Body of pancreas (tissue), 4 donors: ENCODE measurements around the gene OR1E1. TPM values are rescaled to one million over a fixed set of nuclear protein-coding genes. Genes with fewer than 3 reads are reported as not detected.
"Not testable (repeated sequence)": the region's sequence is repeated elsewhere in the genome, so short reads cannot be mapped to it uniquely, and the experiment has no call there.

Experiments
- ATAC-seq: fragments of 150-250 bp; one replicate; pipeline ENCODE4 v1.9.1; 2016
- DNase-seq, 4 donors: peaks; one replicate each; pipeline ENCODE4 v3.0.0-alpha.2; 2019
- H3K27ac ChIP-seq, 4 donors: fragments of 200-600 bp; sonication (generic); 1 replicate in 3 of 4; 2 replicates in 1 of 4; pipeline versions ENCODE4 v1.5.1 to v1.6.1; 2016 to 2019; ENCODE audit warnings: mild to moderate bottlenecking in 1 of 4, mixed read lengths in 1 of 4, moderate library complexity in 1 of 4
- H3K27me3 ChIP-seq, 2 donors: fragments of 200-600 bp; sonication (generic); one replicate each; pipeline ENCODE4 v1.6.0; 2016; ENCODE audit warnings: mild to moderate bottlenecking in 1 of 2
- H3K36me3 ChIP-seq, 2 donors: fragments of 200-600 bp; sonication (generic); replicated peaks in 1 of 2; 2 replicates each; pipeline ENCODE4 v1.5.1; 2016; ENCODE audit warnings: low read depth in 2 of 2; ENCODE audit not compliant: insufficient read depth in 1 of 2
- H3K4me1 ChIP-seq: fragments of 200-600 bp; sonication (generic); one replicate; pipeline ENCODE4 v1.6.0; 2016
- H3K4me3 ChIP-seq, 2 donors: fragments of 200-600 bp; sonication (generic); 1 replicate in 1 of 2; 2 replicates in 1 of 2; pipeline ENCODE4 v1.5.1; 2016 to 2019
- H3K9me3 ChIP-seq, 3 donors: fragments of 200-600 bp; sonication (generic); 1 replicate in 2 of 3; 2 replicates in 1 of 3; pipeline ENCODE4 v1.5.1; 2016
- CTCF ChIP-seq, 7 experiments: fragments of 450-650 bp in 4 of 7; fragments of 200-600 bp in 3 of 7; sonication (generic) in 3 of 7; IDR thresholded peaks; one replicate each; pipeline ENCODE4 v1.5.1; 2016 to 2019; ENCODE audit warnings: antibody characterized with exemption in 7 of 7
- POLR2A ChIP-seq, 3 donors: fragments of 450-650 bp; IDR thresholded peaks; one replicate each; pipeline ENCODE4 v1.6.1; 2016; ENCODE audit warnings: antibody characterized with exemption in 3 of 3, mild to moderate bottlenecking in 2 of 3
- whole genome bisulfite sequencing, 2 donors: methylation state at CpG; one replicate each; pipeline ENCODE4 v1.1.5; 2017; 5-methylcytosine and 5-hydroxymethylcytosine counted together
- intact Hi-C: fragments of 100-400 bp; cut with DNase I; formaldehyde crosslinking; loops from one replicate; pipeline ENCODE4 v1.15.1; 2023
- total RNA-seq, 2 donors: library from RNA; depleted of rRNA; stranded (reverse); fragments of >200 nt; gene quantifications; one replicate each; pipeline ENCODE4 v1.1.0, GENCODE V29; 2016

Gene OR1E1
- not detected for total RNA-seq

- H3K4me3 ChIP-seq: no peak within 1 kb of the TSS
- intact Hi-C loops: no loop called here
Observed at GRCh38 chr17:3398310-3398709, at the start of gene OR1E1. TSS of gene OR1E1 (minus strand) at chr17:3398410. CDS start at chr17:3398410, 0 bp downstream.

GRCh38 chr17:3447625-3448024 lies 49.4 kb upstream of the OR1E1 start:
- WGBS, 2 donors: 70 to 77% methylated on average over 2 of the region's 2 CpGs
- ATAC-seq (no peak), DNase-seq (no peak)
- H3K9me3 ChIP-seq: no peaks in the 10 kb centered on the region
- no peaks in the 10 kb centered on the region for H3K36me3 ChIP-seq
- no peak overlapping the region for H3K4me3 ChIP-seq
- peaks cover 6% of the 10 kb centered on the region for H3K4me1 ChIP-seq
- H3K27me3 ChIP-seq: no peaks in the 10 kb centered on the region
- H3K27ac ChIP-seq: no peak overlapping the region
- no peak for TF ChIP-seq CTCF (IDR thresholded peaks at IDR 0.05)
- TF ChIP-seq POLR2A (IDR thresholded peaks at IDR 0.05): no peak
- intact Hi-C loops: no loop called here

More at GRCh38 chr17:3398310-3398709, at the start of gene OR1E1:
- no peaks in the 10 kb centered on the region for H3K4me1 ChIP-seq
- no peak for DNase-seq
- TF ChIP-seq CTCF (IDR thresholded peaks at IDR 0.05) (no peak), POLR2A (IDR thresholded peaks at IDR 0.05) (no peak)
- H3K27me3 ChIP-seq: no peaks in the 10 kb centered on the region
- H3K27ac ChIP-seq: no peak within 1 kb of the TSS
- H3K9me3 ChIP-seq: no peaks in the 10 kb centered on the region
- WGBS, 2 donors: 75 to 83% methylated on average over 1 of the region's 1 CpG
- no peak for ATAC-seq
- H3K36me3 ChIP-seq: no peaks in the 10 kb centered on the region

GRCh38 chr17:3440451-3440850 lies 42.2 kb upstream of the OR1E1 start:
- H3K27ac ChIP-seq: no peak overlapping the region
- H3K36me3 ChIP-seq: no peaks in the 10 kb centered on the region
- DNase-seq (no peak), ATAC-seq (no peak)
- no peaks in the 10 kb centered on the region for H3K9me3 ChIP-seq
- no peaks in the 10 kb centered on the region for H3K4me1 ChIP-seq
- no peak for TF ChIP-seq POLR2A (IDR thresholded peaks at IDR 0.05)
- TF ChIP-seq CTCF (IDR thresholded peaks at IDR 0.05): no peak
- 65 to 74% methylated on average over 2 of the region's 2 CpGs for WGBS, 2 donors
- intact Hi-C loops: no loop called here
- H3K27me3 ChIP-seq: no peaks in the 10 kb centered on the region
- no peak overlapping the region for H3K4me3 ChIP-seq

- no peak for TF ChIP-seq CTCF (IDR thresholded peaks at IDR 0.05)
- no peak for TF ChIP-seq POLR2A (IDR thresholded peaks at IDR 0.05)
- no peaks in the 10 kb centered on the region for H3K9me3 ChIP-seq
- intact Hi-C loops: no loop called here
- no peaks in the 10 kb centered on the region for H3K36me3 ChIP-seq
- WGBS, 2 donors: 73 to 74% methylated on average over 1 of the region's 1 CpG
- no peak overlapping the region for H3K27ac ChIP-seq
- DNase-seq (no peak), ATAC-seq (no peak)
- no peak overlapping the region for H3K4me3 ChIP-seq
- no peaks in the 10 kb centered on the region for H3K4me1 ChIP-seq
- no peaks in the 10 kb centered on the region for H3K27me3 ChIP-seq
Observed at GRCh38 chr17:3438368-3438767, 40.2 kb upstream of the OR1E1 start.

- no peaks in the 10 kb centered on the region for H3K4me1 ChIP-seq
- H3K27ac ChIP-seq: no peak within 1 kb of the TSS
- H3K4me3 ChIP-seq: no peak within 1 kb of the TSS
- no peaks in the 10 kb centered on the region for H3K36me3 ChIP-seq
- no peak for ATAC-seq
- 40 to 43% methylated on average over 3 of the region's 3 CpGs for WGBS, 2 donors
- TF ChIP-seq CTCF (IDR thresholded peaks at IDR 0.05): no peak
- TF ChIP-seq POLR2A (IDR thresholded peaks at IDR 0.05): no peak
- DNase-seq: no peak
- intact Hi-C loops: no loop called here
- no peaks in the 10 kb centered on the region for H3K27me3 ChIP-seq
- H3K9me3 ChIP-seq: no peaks in the 10 kb centered on the region
Observed at GRCh38 chr17:3433741-3434140, 35.5 kb upstream of the OR1E1 start, which contains the start of gene OR1E2. TSS of gene OR1E2 (minus strand) at chr17:3433841. CDS start at chr17:3433841, 0 bp downstream.

- H3K4me1 ChIP-seq, H3K27me3 ChIP-seq, H3K27ac ChIP-seq, ATAC-seq, H3K36me3 ChIP-seq, intact Hi-C loops, H3K4me3 ChIP-seq, H3K9me3 ChIP-seq: not testable (repeated sequence)
- WGBS, 2 donors: 29 to 40% methylated on average over 7 of the region's 7 CpGs
- DNase-seq: peak in 2 of 4 donors; percentile 5 to 26
Observed at GRCh38 chr17:3433215-3433614, 35.0 kb upstream of the OR1E1 start.
